Transverse colon (tissue), 4 donors: ENCODE data around the gene ZNF827. TPM values are rescaled to one million over a fixed set of nuclear protein-coding genes. Genes with fewer than 3 reads are reported as not detected.

Source experiments
- DNase-seq: peaks from one replicate; pipeline ENCODE4 v3.0.0-alpha.2; 2019
- H3K27ac ChIP-seq, 4 donors: fragments of 200-600 bp; sonication (generic); 2 replicates each; pipeline ENCODE4 v1.5.1; 2016 to 2018; ENCODE audit warnings: inconsistent platforms in 4 of 4
- H3K27me3 ChIP-seq: fragments of 200-600 bp; sonication (generic); 2 replicates; pipeline ENCODE4 v1.5.1; 2017; ENCODE audit warnings: inconsistent platforms
- H3K36me3 ChIP-seq, 4 donors: fragments of 200-600 bp; sonication (generic); 2 replicates each; pipeline ENCODE4 v1.5.1; 2017 to 2019; ENCODE audit warnings: inconsistent platforms in 4 of 4
- H3K4me1 ChIP-seq, 4 donors: fragments of 200-600 bp; sonication (generic); 2 replicates each; pipeline ENCODE4 v1.5.1; 2017 to 2020; ENCODE audit warnings: inconsistent platforms in 4 of 4
- H3K4me3 ChIP-seq, 4 donors: fragments of 200-600 bp; sonication (generic); 1 replicate in 1 of 4; 2 replicates in 3 of 4; pipeline versions ENCODE4 v1.5.1 to v1.6.1; 2017 to 2019; ENCODE audit warnings: inconsistent platforms in 4 of 4
- H3K9me3 ChIP-seq, 2 donors: fragments of 200-600 bp; sonication (generic); 2 replicates each; pipeline ENCODE4 v1.5.1; 2017 to 2019; ENCODE audit warnings: inconsistent platforms in 2 of 2
- CTCF ChIP-seq, 5 experiments: fragments of 200-600 bp in 3 of 5; fragments of 450-650 bp in 2 of 5; sonication (generic) in 3 of 5; IDR thresholded peaks; 1 replicate in 2 of 5; 2 replicates in 3 of 5; pipeline ENCODE4 v1.5.1; 2016 to 2017; ENCODE audit warnings: antibody characterized with exemption in 5 of 5, inconsistent platforms in 3 of 5, mild to moderate bottlenecking in 2 of 5, moderate library complexity in 1 of 5
- EP300 ChIP-seq: sonication (generic); formaldehyde crosslinking; IDR thresholded peaks from one replicate; pipeline ENCODE4 v1.6.1; 2017; ENCODE audit warnings: antibody characterized with exemption, low read depth
- POLR2A ChIP-seq: fragments of 450-650 bp; IDR thresholded peaks from one replicate; pipeline ENCODE4 v1.6.1; 2016; ENCODE audit warnings: antibody characterized with exemption, mild to moderate bottlenecking, moderate library complexity
- POLR2AphosphoS5 ChIP-seq, 3 donors: sonication (generic); formaldehyde crosslinking; IDR thresholded peaks; one replicate each; pipeline ENCODE4 v1.6.1; 2016; ENCODE audit warnings: antibody characterized with exemption in 3 of 3
- WGBS, 2 donors: methylation state at CpG; one replicate each; pipeline ENCODE4 v1.1.5; 2018; ENCODE audit warnings: low coverage in 1 of 2; 5-methylcytosine and 5-hydroxymethylcytosine counted together
- in situ Hi-C, 4 donors: fragments of 200-750 bp; cut with MboI; loops; one replicate each; pipeline versions ENCODE4 v1.15.0 to v1.15.1; 2017; ENCODE audit warnings: low sequenced_read_pairs in 3 of 4, low pct_ligation_motif_present in 1 of 4, low pct_unique_long_range_greater_than_20kb in 1 of 4
- intact Hi-C: fragments of 100-400 bp; cut with DNase I; formaldehyde crosslinking; loops from one replicate; pipeline ENCODE4 v1.15.1; 2023; ENCODE audit warnings: low total_unique reads
- total RNA-seq, 4 donors: library from RNA; depleted of rRNA; stranded (reverse); fragments of >200 nt; gene quantifications; one replicate each; pipeline ENCODE4 v1.1.0, GENCODE V29; 2016

ZNF827 gene
- total RNA-seq, 4 donors from 2014 or later = 22.5 to 61.3 (median 29.2) TPM

GRCh38 chr4:145852256-145852839 lies 86.3 kb downstream of the ZNF827 start:
- WGBS, 2 donors = 73 to 75% methylated on average over 1 to 3 of the region's 3 CpGs
- intact Hi-C loops = no loop called here
- peaks cover 0 to 4% (median 0%) of the 10 kb centered on the region in 4 donors for H3K36me3 ChIP-seq
- peaks cover 0 to 14% (median 5%) of the 10 kb centered on the region in 4 donors for H3K4me1 ChIP-seq
- no peaks in the 10 kb centered on the region for H3K27me3 ChIP-seq
- DNase-seq = no peak
- no peak overlapping the region for H3K27ac ChIP-seq
- no peaks in the 10 kb centered on the region for H3K9me3 ChIP-seq
- no peak overlapping the region for H3K4me3 ChIP-seq
- no peak for TF ChIP-seq POLR2A
- TF ChIP-seq POLR2AphosphoS5 (IDR thresholded peaks at IDR 0.05) = no peak
- TF ChIP-seq CTCF (IDR thresholded peaks at IDR 0.05) = no peak
- no peak for TF ChIP-seq EP300
- in situ Hi-C loops = no loop called here

GRCh38 chr4:145851511-145852201 lies 87.0 kb downstream of the ZNF827 start:
- TF ChIP-seq POLR2A (no peak), EP300 (no peak), CTCF (IDR thresholded peaks at IDR 0.05) (no peak), POLR2AphosphoS5 (IDR thresholded peaks at IDR 0.05) (no peak)

GRCh38 chr4:145847764-145848163 lies 90.9 kb downstream of the ZNF827 start:
- peaks cover 0 to 18% (median 4%) of the 10 kb centered on the region in 4 donors for H3K4me1 ChIP-seq
- peaks cover 0 to 8% (median 0%) of the 10 kb centered on the region in 4 donors for H3K36me3 ChIP-seq
- intact Hi-C loops (no loop called here), in situ Hi-C loops (no loop called here)
- no peak overlapping the region for H3K27ac ChIP-seq
- no peaks in the 10 kb centered on the region for H3K9me3 ChIP-seq
- DNase-seq = no peak
- H3K4me3 ChIP-seq = no peak overlapping the region
- WGBS, 2 donors = 82 to 100% methylated on average over 1 to 7 of the region's 7 CpGs
- TF ChIP-seq CTCF (IDR thresholded peaks at IDR 0.05) (no peak), POLR2A (no peak), EP300 (no peak), POLR2AphosphoS5 (IDR thresholded peaks at IDR 0.05) (no peak)
- no peaks in the 10 kb centered on the region for H3K27me3 ChIP-seq

More at GRCh38 chr4:145851511-145852201, 87.0 kb downstream of the ZNF827 start:
- intact Hi-C loops (no loop called here), in situ Hi-C loops (no loop called here)
- H3K36me3 ChIP-seq = peaks cover 0 to 4% (median 0%) of the 10 kb centered on the region in 4 donors
- peaks cover 0 to 14% (median 5%) of the 10 kb centered on the region in 4 donors for H3K4me1 ChIP-seq
- 80 to 85% methylated on average over 1 to 2 of the region's 2 CpGs for WGBS, 2 donors
- H3K27ac ChIP-seq = no peak overlapping the region
- no peak overlapping the region for H3K4me3 ChIP-seq
- DNase-seq = no peak
- no peaks in the 10 kb centered on the region for H3K27me3 ChIP-seq
- H3K9me3 ChIP-seq = no peaks in the 10 kb centered on the region

- Histone ChIP-seq H3K9me3 (no peaks in the 10 kb centered on the region), H3K36me3 (peaks cover 0 to 8% (median 0%) of the 10 kb centered on the region in 4 donors), H3K27me3 (no peaks in the 10 kb centered on the region), H3K4me1 (peaks cover 0 to 4% (median 0%) of the 10 kb centered on the region in 4 donors), H3K4me3 (no peak overlapping the region), H3K27ac (no peak overlapping the region)
- WGBS, 2 donors = 92 to 95% methylated on average over 3 to 4 of the region's 4 CpGs
- TF ChIP-seq CTCF (IDR thresholded peaks at IDR 0.05) = no peak
- TF ChIP-seq EP300 = no peak
- no peak for TF ChIP-seq POLR2A
- TF ChIP-seq POLR2AphosphoS5 (IDR thresholded peaks at IDR 0.05) = no peak
- in situ Hi-C loops = no loop called here
- intact Hi-C loops = no loop called here
- no peak for DNase-seq
These were observed 93.5 kb downstream of the ZNF827 start for GRCh38 chr4:145845118-145845517.
